PFSK-1 (cell line): ENCODE data around the gene SLC12A4.

ENCODE experiments used
- FOXP2 ChIP-seq: optimal IDR thresholded peaks from 2 replicates; pipeline ENCODE3; 2011; ENCODE audit warnings: borderline replicate concordance, control low read depth, inconsistent platforms; ENCODE audit not compliant: insufficient read depth; ENCODE audit errors: extremely low read length, extremely low read depth
- POLR2AphosphoS5 ChIP-seq: IDR thresholded peaks from 2 replicates; pipeline ENCODE4 v1.6.1; 2012; ENCODE audit warnings: low read depth, mild to moderate bottlenecking, control low read depth, low read length, moderate library complexity
- SIN3A ChIP-seq: IDR thresholded peaks from 2 replicates; pipeline ENCODE4 v1.6.1; 2012; ENCODE audit warnings: mild to moderate bottlenecking, low read length, moderate library complexity, borderline replicate concordance; ENCODE audit not compliant: insufficient read depth
- TAF1 ChIP-seq: IDR thresholded peaks from 2 replicates; pipeline ENCODE4 v1.6.1; 2012; ENCODE audit warnings: low read length, control low read depth, borderline replicate concordance; ENCODE audit not compliant: insufficient read depth
- TF ChIP-seq, protein P1 (sequence below), 2 experiments: IDR thresholded peaks; 2 replicates each; pipeline versions ENCODE4 v1.6.1 to v1.8.0; 2011 to 2012; ENCODE audit warnings: low read depth in 2 of 2, low read length in 2 of 2, control low read depth in 1 of 2, inconsistent platforms in 1 of 2, mild to moderate bottlenecking in 1 of 2, moderate library complexity in 1 of 2; ENCODE audit not compliant: insufficient read depth in 1 of 2

SLC12A4 gene

GRCh38 chr16:67965668-67966548 lies 2.5 kb downstream of the SLC12A4 start:
- TF ChIP-seq FOXP2 (no peak), SIN3A (no peak), TAF1 (no peak), POLR2AphosphoS5 (no peak)
- TF ChIP-seq, protein P1, sequence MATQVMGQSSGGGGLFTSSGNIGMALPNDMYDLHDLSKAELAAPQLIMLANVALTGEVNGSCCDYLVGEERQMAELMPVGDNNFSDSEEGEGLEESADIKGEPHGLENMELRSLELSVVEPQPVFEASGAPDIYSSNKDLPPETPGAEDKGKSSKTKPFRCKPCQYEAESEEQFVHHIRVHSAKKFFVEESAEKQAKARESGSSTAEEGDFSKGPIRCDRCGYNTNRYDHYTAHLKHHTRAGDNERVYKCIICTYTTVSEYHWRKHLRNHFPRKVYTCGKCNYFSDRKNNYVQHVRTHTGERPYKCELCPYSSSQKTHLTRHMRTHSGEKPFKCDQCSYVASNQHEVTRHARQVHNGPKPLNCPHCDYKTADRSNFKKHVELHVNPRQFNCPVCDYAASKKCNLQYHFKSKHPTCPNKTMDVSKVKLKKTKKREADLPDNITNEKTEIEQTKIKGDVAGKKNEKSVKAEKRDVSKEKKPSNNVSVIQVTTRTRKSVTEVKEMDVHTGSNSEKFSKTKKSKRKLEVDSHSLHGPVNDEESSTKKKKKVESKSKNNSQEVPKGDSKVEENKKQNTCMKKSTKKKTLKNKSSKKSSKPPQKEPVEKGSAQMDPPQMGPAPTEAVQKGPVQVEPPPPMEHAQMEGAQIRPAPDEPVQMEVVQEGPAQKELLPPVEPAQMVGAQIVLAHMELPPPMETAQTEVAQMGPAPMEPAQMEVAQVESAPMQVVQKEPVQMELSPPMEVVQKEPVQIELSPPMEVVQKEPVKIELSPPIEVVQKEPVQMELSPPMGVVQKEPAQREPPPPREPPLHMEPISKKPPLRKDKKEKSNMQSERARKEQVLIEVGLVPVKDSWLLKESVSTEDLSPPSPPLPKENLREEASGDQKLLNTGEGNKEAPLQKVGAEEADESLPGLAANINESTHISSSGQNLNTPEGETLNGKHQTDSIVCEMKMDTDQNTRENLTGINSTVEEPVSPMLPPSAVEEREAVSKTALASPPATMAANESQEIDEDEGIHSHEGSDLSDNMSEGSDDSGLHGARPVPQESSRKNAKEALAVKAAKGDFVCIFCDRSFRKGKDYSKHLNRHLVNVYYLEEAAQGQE (IDR thresholded peaks at IDR 0.05; ENCODE audit: insufficient read depth in 1 of 2, low read depth in 2 of 2, low read length in 2 of 2) = no peak

GRCh38 chr16:67964477-67965131 lies 3.8 kb downstream of the SLC12A4 start:
- no peak for TF ChIP-seq SIN3A
- TF ChIP-seq TAF1 = no peak
- TF ChIP-seq, protein P1 (IDR thresholded peaks at IDR 0.05; ENCODE audit: insufficient read depth in 1 of 2, low read depth in 2 of 2, low read length in 2 of 2) = no peak
- no peak for TF ChIP-seq FOXP2
- no peak for TF ChIP-seq POLR2AphosphoS5

DNA sequence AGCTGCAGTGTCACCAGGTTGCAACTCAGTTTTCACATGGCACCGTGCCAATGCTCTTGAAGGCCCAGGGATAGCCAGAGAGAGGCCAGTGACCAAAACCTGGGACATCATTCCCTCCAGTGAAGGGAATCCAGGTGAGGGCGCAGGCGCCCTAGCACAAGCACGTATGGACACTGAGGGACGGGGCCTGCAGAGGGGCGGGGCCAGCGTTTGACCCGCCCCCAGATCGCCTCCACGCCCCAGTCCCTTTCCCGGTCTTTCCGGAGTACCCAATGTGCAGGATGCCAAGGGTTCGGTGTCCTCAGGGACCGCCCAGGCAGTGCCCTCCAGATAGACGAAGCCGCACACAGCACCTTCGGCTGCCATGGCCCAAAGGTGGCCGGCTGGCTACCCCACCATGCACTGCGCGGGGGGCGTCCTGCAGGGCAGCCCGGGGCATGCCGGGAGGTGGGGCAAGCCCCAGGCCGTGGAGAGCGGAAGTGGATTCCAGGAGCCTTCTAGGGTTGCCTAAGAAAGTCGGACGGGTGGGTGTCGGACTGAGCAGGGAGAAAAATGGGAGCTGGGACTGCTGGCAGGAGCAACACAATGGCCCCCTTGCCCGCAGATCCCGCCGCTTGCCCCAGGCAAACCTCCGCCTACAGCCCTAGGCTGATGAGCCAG lies 4.6 kb downstream of the SLC12A4 start:
- TF ChIP-seq POLR2AphosphoS5 (no peak), SIN3A (no peak), FOXP2 (no peak), TAF1 (no peak)
- TF ChIP-seq, protein P1 (IDR thresholded peaks at IDR 0.05; ENCODE audit: insufficient read depth in 1 of 2, low read depth in 2 of 2, low read length in 2 of 2) = no peak

DNA sequence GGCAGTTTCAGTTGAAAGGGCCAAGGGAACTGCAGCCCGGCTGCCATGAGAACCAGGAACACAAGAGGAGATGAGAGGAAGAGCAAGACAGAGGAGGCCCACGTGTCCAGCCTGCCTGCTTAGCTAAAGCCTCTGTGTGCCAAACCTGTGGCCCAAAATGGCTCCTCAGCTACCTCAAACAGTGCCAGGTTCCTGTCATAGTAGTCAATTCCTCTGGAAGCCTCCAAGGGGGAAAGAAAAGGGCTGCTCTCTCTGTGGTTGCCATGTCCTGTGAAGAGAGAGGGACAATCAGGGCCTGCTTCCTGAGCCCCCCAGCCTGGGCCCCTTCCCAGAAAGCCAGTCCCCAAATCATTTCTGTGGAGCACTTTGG lies 5.2 kb downstream of the SLC12A4 start:
- no peak for TF ChIP-seq FOXP2

DNA sequence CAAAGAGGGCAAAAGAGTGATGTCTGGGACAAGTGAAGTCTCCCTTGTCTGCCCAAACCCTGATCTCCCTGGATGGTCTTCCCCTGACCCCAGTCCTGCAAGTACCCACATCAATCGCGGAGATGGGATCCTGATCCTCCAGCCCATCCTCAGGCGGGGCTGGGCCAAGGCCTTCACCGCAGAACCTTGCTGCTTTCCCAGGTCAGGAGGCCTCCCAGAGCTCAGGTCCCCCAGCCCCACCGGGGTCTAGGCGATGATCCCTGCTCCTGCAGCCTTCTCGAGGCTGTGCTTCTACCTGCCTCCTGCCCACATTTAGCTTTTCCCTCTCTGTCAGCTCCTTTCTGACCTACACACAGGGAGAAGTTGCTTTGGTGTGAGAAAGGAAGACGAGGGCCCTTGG lies 6.3 kb downstream of the SLC12A4 start:
- TF ChIP-seq POLR2AphosphoS5 (no peak), SIN3A (no peak), TAF1 (no peak), FOXP2 (no peak)
- TF ChIP-seq, protein P1 (IDR thresholded peaks at IDR 0.05; ENCODE audit: insufficient read depth in 1 of 2, low read depth in 2 of 2, low read length in 2 of 2) = no peak
